Body of pancreas (tissue), 4 donors: ENCODE results near the gene ESRRG. TPM values are rescaled to one million over a fixed set of nuclear protein-coding genes. Genes with fewer than 3 reads are reported as not detected.

Experiments used
- ATAC-seq: fragments of 150-250 bp; one replicate; pipeline ENCODE4 v1.9.1; 2016
- DNase-seq, 4 donors: peaks; one replicate each; pipeline ENCODE4 v3.0.0-alpha.2; 2019
- H3K27ac ChIP-seq, 4 donors: fragments of 200-600 bp; sonication (generic); 1 replicate in 3 of 4; 2 replicates in 1 of 4; pipeline versions ENCODE4 v1.5.1 to v1.6.1; 2016 to 2019; ENCODE audit warnings: mild to moderate bottlenecking in 1 of 4, mixed read lengths in 1 of 4, moderate library complexity in 1 of 4
- H3K27me3 ChIP-seq, 2 donors: fragments of 200-600 bp; sonication (generic); one replicate each; pipeline ENCODE4 v1.6.0; 2016; ENCODE audit warnings: mild to moderate bottlenecking in 1 of 2
- H3K36me3 ChIP-seq, 2 donors: fragments of 200-600 bp; sonication (generic); replicated peaks in 1 of 2; 2 replicates each; pipeline ENCODE4 v1.5.1; 2016; ENCODE audit warnings: low read depth in 2 of 2; ENCODE audit not compliant: insufficient read depth in 1 of 2
- H3K4me1 ChIP-seq: fragments of 200-600 bp; sonication (generic); one replicate; pipeline ENCODE4 v1.6.0; 2016
- H3K4me3 ChIP-seq, 2 donors: fragments of 200-600 bp; sonication (generic); 1 replicate in 1 of 2; 2 replicates in 1 of 2; pipeline ENCODE4 v1.5.1; 2016 to 2019
- H3K9me3 ChIP-seq, 3 donors: fragments of 200-600 bp; sonication (generic); 1 replicate in 2 of 3; 2 replicates in 1 of 3; pipeline ENCODE4 v1.5.1; 2016
- POLR2A ChIP-seq, 3 donors: fragments of 450-650 bp; IDR thresholded peaks; one replicate each; pipeline ENCODE4 v1.6.1; 2016; ENCODE audit warnings: antibody characterized with exemption in 3 of 3, mild to moderate bottlenecking in 2 of 3
- whole genome bisulfite sequencing, 2 donors: methylation state at CpG; one replicate each; pipeline ENCODE4 v1.1.5; 2017; 5-methylcytosine and 5-hydroxymethylcytosine counted together
- intact Hi-C: fragments of 100-400 bp; cut with DNase I; formaldehyde crosslinking; loops from one replicate; pipeline ENCODE4 v1.15.1; 2023
- total RNA-seq, 2 donors: library from RNA; depleted of rRNA; stranded (reverse); fragments of >200 nt; gene quantifications; one replicate each; pipeline ENCODE4 v1.1.0, GENCODE V29; 2016
- TF ChIP-seq, protein P1 (sequence below), 7 experiments: fragments of 450-650 bp in 4 of 7; fragments of 200-600 bp in 3 of 7; sonication (generic) in 3 of 7; IDR thresholded peaks; one replicate each; pipeline ENCODE4 v1.5.1; 2016 to 2019; ENCODE audit warnings: antibody characterized with exemption in 7 of 7

Gene ESRRG
- total RNA-seq, 2 donors from 2014 or later, result 13.5 to 18.7 TPM

- Histone ChIP-seq H3K27ac (no peak overlapping the region), H3K9me3 (no peaks in the 10 kb centered on the region), H3K4me3 (no peak overlapping the region), H3K4me1 (no peaks in the 10 kb centered on the region), H3K27me3 (no peaks in the 10 kb centered on the region), H3K36me3 (no peaks in the 10 kb centered on the region)
- WGBS, 2 donors, result 55 to 79% methylated on average over 4 of the region's 4 CpGs
- no peak for TF ChIP-seq POLR2A (IDR thresholded peaks at IDR 0.05)
- TF ChIP-seq, protein P1, sequence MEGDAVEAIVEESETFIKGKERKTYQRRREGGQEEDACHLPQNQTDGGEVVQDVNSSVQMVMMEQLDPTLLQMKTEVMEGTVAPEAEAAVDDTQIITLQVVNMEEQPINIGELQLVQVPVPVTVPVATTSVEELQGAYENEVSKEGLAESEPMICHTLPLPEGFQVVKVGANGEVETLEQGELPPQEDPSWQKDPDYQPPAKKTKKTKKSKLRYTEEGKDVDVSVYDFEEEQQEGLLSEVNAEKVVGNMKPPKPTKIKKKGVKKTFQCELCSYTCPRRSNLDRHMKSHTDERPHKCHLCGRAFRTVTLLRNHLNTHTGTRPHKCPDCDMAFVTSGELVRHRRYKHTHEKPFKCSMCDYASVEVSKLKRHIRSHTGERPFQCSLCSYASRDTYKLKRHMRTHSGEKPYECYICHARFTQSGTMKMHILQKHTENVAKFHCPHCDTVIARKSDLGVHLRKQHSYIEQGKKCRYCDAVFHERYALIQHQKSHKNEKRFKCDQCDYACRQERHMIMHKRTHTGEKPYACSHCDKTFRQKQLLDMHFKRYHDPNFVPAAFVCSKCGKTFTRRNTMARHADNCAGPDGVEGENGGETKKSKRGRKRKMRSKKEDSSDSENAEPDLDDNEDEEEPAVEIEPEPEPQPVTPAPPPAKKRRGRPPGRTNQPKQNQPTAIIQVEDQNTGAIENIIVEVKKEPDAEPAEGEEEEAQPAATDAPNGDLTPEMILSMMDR (IDR thresholded peaks at IDR 0.05), result no peak
- intact Hi-C loops, result no loop called here
- DNase-seq (no peak), ATAC-seq (no peak)
These were observed 167.6 kb downstream of the ESRRG start for GRCh38 chr1:216555653-216556052.

DNA sequence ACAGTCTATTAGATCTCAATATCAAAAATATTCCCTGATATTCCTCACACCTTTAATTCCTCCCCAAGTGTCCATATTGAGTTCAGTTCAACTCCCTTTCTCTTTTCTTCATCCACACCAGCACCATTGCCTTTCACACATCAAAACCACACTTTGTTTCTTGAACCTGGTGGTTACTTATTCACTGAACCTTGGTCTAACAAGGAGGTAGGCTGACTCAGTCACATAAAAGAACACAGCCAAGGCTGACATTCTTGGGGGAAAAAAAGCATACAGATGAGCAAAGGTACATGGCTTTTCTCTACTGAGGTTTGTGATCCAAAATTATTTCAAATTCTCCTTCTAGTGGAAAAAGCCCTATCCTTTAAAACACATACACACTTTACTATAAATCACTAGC lies 168.3 kb downstream of the ESRRG start:
- no peaks in the 10 kb centered on the region for H3K4me1 ChIP-seq
- H3K4me3 ChIP-seq, result no peak overlapping the region
- ATAC-seq, result no peak
- no peaks in the 10 kb centered on the region for H3K9me3 ChIP-seq
- intact Hi-C loops, result no loop called here
- TF ChIP-seq, protein P1 (IDR thresholded peaks at IDR 0.05), result no peak
- TF ChIP-seq POLR2A (IDR thresholded peaks at IDR 0.05), result no peak
- H3K27ac ChIP-seq, result no peak overlapping the region
- no peaks in the 10 kb centered on the region for H3K36me3 ChIP-seq
- H3K27me3 ChIP-seq, result no peaks in the 10 kb centered on the region
- no peak for DNase-seq

DNA sequence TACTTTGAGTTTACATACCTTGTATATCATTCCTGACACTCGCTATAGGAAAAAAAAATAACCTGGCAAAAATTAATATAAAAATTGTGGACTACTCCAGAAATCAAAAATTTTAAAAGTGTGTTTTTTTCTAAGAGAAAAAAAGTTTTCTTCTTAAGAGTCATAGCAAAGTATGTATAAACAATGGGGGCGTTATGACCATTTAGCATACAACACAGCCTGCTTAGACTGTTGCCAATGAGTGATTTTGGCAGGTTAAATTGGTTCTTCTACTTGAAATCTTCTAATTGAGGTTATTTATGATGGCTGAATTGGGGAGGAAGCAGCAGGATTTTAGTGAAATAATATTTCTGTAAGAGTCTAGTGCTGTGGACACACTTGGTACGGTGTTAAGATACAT lies 169.5 kb downstream of the ESRRG start:
- intact Hi-C loops, result no loop called here
- H3K27ac ChIP-seq, result no peak overlapping the region
- H3K36me3 ChIP-seq, result no peaks in the 10 kb centered on the region
- no peaks in the 10 kb centered on the region for H3K9me3 ChIP-seq
- H3K4me1 ChIP-seq, result no peaks in the 10 kb centered on the region
- WGBS, 2 donors, result 86 to 90% methylated on average over 3 of the region's 3 CpGs
- no peak overlapping the region for H3K4me3 ChIP-seq
- no peaks in the 10 kb centered on the region for H3K27me3 ChIP-seq
- no peak for ATAC-seq
- TF ChIP-seq, protein P1 (IDR thresholded peaks at IDR 0.05), result no peak
- TF ChIP-seq POLR2A (IDR thresholded peaks at IDR 0.05), result no peak
- DNase-seq, result no peak

- 50% methylated on average over 1 of the region's 1 CpG for WGBS, 2 donors
- TF ChIP-seq POLR2A (IDR thresholded peaks at IDR 0.05), result no peak
- TF ChIP-seq, protein P1 (IDR thresholded peaks at IDR 0.05), result no peak
- Histone ChIP-seq H3K4me1 (no peaks in the 10 kb centered on the region), H3K27ac (no peak overlapping the region), H3K9me3 (no peaks in the 10 kb centered on the region), H3K27me3 (no peaks in the 10 kb centered on the region), H3K36me3 (no peaks in the 10 kb centered on the region), H3K4me3 (no peak overlapping the region)
- ATAC-seq (no peak), DNase-seq (no peak)
- intact Hi-C loops, result no loop called here
These were observed 170.2 kb downstream of the ESRRG start for GRCh38 chr1:216553040-216553439.

DNA sequence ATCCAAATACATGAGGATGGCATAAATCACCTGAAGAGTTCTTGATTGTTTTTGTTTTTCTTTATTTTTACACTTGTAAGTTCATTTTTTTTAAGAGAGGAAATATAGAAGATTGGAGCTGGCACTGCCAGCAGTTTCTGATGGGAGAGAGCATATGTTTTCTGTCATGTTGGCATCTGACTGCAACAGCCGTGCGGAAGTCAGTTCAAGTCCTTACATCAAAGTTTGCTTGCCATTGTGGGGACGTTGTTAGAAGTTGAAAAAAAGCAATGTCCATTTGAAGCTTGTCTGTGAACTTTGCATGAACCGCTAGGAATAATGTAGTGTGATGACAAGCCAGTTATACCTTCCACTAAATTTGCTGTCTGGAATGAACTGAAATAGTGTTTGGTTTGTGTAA lies 173.4 kb downstream of the ESRRG start:
- TF ChIP-seq, protein P1 (IDR thresholded peaks at IDR 0.05), result no peak
- TF ChIP-seq POLR2A (IDR thresholded peaks at IDR 0.05), result no peak
- WGBS, 2 donors, result 70 to 71% methylated on average over 4 of the region's 4 CpGs
- Histone ChIP-seq H3K36me3 (no peaks in the 10 kb centered on the region), H3K27me3 (no peaks in the 10 kb centered on the region), H3K27ac (no peak overlapping the region), H3K9me3 (no peaks in the 10 kb centered on the region), H3K4me1 (no peaks in the 10 kb centered on the region), H3K4me3 (no peak overlapping the region)
- ATAC-seq (no peak), DNase-seq (no peak)
- intact Hi-C loops, result no loop called here
